IPS DF 4.7 (cell line): Measurements from ENCODE around the gene CCDC107.

Experiments
- DNase-seq: peaks from one replicate; pipeline ENCODE4 v3.0.0-alpha.2; 2013; ENCODE audit warnings: low spot score; ENCODE audit errors: extremely low read depth

Gene CCDC107

DNA sequence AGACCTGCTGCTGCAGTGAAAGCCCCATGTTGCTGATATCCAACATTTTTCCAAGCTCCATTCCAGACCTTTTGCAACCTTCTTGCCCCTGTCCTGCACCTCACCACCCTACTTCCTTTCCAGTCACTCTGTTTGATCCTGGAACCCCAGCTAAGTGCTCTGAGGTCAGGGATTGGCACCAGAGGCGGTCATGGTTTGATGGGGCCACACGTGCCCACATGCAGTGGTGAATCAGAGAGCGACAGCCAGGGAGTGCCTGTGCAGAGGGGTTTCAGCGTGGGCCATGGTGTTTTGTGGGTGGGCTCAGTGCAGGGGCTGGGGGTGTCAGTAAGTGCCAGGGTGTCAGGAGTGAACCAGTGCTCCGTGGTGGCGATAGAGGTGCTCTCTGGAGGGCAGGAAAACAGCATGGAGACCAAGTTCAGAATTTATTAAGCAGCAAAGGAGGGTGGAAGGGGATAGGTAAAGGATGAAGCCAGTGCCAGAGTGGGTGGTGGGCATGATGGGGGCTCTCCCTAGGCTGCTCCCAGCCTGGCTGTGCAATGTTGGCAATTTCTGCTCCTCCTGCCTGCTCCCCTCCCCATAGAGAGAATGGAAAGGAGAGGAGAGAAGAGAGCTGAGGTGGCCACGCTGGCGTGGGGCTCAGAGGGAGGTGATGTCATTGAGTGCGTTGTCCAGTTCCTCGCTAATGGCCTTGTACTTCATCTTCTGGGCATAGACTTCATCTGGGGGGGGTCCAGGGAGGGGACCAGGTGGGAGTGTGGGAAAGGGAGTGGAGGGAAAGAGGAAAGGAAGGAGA is 24.6 kb downstream of the CCDC107 start:
- DNase-seq, result no peak

DNA sequence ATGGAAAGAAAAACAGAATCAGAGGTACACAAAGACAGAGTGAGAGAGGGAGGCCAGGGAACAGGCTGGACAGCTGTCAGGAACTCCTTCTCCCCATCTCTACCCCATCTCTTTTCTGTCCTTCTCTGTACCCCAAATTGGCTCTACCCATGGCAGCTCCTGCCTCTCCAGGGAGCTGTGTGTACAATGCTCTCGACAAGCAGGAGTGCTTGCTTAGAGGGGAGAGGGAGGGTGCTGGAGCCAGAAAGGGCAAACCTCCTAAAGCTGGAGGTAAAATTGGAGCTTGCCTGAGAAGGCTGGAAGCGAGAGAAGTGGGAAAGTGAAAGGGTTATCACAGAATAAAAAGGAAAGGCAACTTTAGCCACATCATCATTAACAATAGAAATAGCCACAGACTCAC is 25.2 kb downstream of the CCDC107 start:
- DNase-seq, result no peak

DNA sequence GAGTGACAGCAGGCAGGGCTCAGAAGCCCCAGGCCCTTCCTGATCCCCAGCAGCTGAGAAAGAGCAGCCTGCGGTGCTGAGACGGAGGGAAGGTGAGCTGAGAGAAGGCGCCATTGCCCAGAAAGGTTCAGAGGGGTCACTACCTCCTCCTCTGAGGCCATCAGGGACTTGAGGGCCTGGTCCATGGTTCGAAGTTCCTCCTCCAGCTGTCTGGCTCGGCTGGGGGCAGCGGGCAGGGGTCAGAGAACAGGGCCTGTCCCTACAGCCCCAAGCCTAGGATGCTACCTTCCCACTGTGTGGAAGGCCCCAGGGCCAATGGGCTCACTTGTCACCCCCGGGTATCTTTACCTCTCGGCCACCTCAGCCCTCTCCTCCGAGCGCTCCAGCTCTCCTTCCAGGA is 26.8 kb downstream of the CCDC107 start:
- DNase-seq, result no peak

DNA sequence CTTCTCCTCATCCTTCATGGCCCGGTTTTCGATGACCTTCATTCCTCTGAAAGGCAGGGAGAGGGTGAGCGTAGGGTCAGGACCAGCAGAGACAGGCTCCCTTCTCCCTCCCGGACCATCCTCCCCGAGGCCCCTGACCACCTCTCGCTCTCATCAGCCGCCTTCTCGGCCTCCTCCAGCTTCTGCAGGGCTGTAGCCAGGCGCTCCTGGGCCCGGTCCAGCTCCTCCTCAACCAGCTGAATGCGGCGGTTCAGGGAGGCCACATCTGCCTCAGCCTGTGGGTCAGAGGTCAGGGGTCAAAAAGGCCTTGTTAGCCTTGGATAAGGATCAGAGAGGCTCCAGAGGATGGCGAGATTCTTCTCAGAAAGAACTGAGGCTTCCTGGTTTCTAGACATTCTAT is 27.4 kb downstream of the CCDC107 start:
- no peak for DNase-seq

- DNase-seq, result no peak
These were observed 28.4 kb downstream of the CCDC107 start for GRCh38 chr9:35686222-35687203.

- no peak for DNase-seq
These were observed 29.2 kb downstream of the CCDC107 start for GRCh38 chr9:35687306-35687705.

DNA sequence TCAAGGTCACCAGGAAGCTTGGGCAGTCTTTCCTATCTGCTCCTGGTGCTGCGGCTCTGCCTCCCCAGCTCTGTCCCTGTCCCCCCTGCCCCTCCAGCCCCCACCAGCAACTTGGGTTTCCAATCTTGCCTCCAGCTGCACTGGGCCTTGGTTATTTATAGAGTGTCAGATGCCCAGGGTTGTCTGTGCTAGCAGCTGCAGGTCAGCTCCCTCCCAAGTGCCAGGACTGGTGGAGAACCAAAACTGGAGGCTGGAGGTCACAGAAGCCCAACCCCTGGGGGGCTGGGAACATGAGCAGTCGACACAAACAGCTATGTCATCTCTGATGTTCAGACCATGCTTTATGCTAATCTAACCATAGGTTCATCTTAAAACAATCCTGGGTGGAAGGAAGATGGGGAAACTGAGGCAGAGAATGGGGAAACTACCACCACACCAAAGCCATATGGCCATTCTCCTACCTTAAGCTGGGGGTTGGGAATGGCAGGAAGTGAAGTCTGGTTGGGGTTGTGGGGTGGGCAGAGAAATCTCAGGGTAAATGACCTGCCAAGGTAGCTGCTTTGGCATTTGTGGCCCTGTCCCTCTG is 30.0 kb downstream of the CCDC107 start:
- no peak for DNase-seq

DNA sequence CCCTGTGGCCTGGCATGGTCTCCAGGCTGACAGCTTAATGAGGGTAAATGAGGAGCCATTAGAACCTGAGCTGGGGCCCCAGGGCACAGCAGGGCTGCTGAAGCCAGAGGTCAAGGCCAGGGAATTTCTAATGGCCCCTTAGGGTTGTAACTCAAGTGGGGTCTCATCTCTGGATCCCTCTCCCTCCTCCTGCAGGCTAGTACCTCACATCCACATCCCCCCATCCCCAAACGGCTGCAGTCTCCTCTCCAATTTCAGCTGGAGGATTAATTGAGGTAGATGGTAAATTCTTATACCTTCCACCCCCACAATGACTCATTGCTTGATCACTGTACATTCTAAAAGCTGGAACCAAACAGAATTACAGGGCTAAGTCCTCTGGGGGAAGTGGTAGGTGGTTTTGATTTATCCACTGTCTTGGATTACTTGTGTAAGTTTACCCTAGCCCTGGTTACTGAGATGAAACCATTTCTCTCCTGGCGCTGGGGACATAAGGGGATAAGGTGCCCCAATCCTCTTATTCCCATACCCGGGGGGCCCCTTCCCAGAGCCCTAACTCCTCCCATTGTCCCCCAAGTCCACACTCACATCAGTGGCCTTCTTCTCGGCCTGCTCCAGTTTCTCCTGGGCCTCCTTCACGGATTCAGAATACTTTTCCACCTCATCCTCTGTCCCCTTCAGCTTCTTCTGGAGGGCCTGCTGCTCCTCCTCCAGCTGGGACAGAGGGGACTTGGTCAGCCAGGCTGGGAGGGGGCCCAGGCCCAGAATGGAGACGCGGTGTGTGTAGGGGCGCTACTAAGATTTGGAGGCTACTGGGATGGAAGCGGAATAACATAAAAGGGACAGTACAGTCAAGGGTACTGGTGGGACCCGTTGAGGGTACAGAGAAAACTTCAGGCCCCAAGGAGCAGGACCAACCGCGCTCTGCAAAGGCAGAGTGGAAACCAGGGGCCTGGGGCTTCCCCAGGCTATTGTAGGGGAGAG is 30.8 kb downstream of the CCDC107 start:
- no peak for DNase-seq

DNA sequence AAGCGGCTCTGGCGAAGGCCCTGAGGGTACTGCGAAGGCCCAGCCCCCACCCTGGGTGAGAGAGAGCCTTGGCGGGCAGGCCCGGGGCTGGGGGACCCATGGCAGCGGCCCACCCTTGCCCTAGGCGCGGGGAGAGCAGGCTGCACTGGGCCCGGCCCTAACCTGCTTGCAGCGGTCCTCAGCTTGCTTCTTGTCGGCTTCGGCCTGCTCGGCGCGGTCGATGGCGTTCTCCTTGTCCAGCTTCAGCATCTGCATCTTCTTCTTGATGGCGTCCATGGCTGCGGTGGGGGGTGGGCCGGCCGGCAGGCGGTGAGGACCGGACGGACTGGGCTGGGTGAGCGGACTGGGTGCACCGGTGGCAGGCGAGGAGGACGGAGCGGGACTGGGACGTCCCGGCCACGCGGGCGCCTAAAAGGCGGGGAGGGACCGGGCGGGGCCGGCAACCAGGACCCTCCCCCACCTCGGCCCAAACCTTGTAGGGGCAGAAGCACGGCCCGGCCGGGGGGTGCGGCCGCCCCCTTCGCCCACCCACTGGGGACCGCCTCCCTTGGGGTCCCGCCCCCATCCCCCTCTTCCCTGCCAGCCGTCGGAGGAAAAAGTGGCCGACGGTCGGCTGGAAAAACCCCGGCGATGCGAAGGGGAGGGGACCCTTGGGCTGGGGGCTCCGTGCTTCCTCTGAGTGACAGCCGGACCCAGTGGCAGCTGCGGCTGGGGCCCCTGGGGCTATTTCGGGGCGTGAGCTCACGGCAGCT is 31.6 kb downstream of the CCDC107 start, which contains the start of gene TPM2:
Gene TPM2 (minus strand): TSS at position 384 of the 752 bp plus-strand sequence. CDS start 108 bp downstream, at position 276.
- no peak for DNase-seq

DNA sequence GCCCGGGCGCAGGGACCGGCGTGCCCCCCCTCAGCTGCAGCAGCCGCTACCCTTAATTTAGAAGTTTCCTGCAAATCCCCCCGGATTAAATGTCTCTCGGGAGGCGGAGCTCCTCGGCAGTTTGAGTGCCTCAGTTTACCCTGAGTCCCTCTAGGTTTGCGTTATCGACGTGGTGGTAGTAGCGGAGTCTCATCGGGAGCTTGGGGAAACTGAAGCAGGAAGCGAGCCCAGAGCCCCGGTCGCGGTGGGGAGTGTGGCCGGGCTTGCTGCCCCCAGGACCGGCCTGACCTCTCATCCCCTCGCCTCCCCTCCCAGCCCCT is 32.2 kb downstream of the CCDC107 start:
- no peak for DNase-seq

- no peak for DNase-seq
These were observed 32.7 kb downstream of the CCDC107 start for GRCh38 chr9:35690614-35691333.

- DNase-seq, result no peak
These were observed 33.2 kb downstream of the CCDC107 start for GRCh38 chr9:35691334-35691650.

GRCh38 chr9:35691757-35692301 is 33.7 kb downstream of the CCDC107 start:
- DNase-seq, result no peak

DNA sequence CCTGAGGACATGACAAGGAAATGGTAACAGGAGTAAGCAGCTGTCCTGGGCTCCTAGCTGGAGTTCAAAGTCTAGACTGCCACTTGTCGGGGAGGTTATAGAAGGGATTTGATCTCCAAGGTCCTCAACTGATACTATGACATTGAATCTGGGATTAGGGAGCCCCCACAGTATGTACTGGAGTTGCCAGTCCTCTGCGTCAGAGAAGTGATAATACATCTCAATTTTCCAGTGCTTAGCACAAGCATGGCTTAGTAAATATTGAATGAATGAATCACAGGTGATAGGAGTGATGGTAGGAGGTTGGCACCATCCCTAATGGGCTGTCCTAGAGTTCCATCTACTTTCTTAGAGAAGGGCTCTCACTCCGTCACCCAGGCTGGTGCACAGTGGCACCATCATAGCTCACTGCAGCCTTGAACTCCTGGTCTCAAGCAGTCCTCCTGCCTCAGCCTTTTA is 37.9 kb downstream of the CCDC107 start:
- DNase-seq, result no peak

DNA sequence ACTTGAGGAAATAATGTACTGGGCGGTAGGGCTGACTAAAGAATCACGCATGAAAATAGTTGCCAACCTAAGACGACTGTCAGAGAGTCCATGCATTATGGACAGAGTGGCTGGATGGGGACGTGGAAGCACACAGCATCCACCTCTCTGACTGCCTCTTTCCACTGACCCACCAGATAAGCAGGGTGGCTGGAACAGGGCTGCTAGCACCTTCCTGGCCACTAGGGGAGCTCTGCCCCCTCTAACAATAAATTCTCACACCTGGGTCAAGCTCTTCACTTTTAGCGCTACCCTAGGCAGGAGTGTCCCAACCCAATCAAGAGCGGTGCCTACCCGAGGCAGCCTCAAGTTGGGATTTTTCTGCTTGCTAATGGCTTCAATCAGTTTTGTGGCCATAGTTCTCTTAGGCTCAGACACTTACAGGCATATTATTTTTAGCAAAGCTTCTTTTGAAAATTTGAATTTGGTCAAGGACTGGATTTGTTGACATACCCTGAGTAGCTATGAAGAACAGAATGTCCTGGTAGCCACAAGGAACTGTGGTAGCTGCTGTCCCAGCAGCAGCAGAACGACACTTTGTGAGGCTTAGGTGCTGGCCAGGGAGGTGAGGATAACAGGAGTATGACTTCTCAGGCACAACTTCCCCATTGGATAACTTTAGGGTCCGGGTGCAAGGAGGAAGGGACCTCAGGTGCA is 38.6 kb downstream of the CCDC107 start:
- DNase-seq, result no peak

- no peak for DNase-seq
These were observed 39.4 kb downstream of the CCDC107 start for GRCh38 chr9:35697486-35697885.

- DNase-seq, result no peak
These were observed 40.1 kb downstream of the CCDC107 start for GRCh38 chr9:35698231-35698630.

- no peak for DNase-seq
These were observed 41.9 kb downstream of the CCDC107 start for GRCh38 chr9:35700031-35700430.

GRCh38 chr9:35700942-35701341 is 42.9 kb downstream of the CCDC107 start:
- DNase-seq, result no peak
